Progenitor cell of endocrine pancreas (in vitro differentiated cells): ENCODE data around the gene TLE2. TPM values are rescaled to one million over a fixed set of nuclear protein-coding genes. Genes with fewer than 3 reads are reported as not detected.

Experiments
- DNase-seq: peaks from one replicate; pipeline ENCODE4 v3.0.0; 2021; ENCODE audit warnings: low spot score; ENCODE audit not compliant: unreplicated experiment
- H3K27ac Mint-ChIP-seq: 2 replicates; pipeline ENCODE4 v1.8.0; 2021; ENCODE audit warnings: mild to moderate bottlenecking, moderate library complexity, mixed read lengths
- H3K27me3 Mint-ChIP-seq: 2 replicates; pipeline ENCODE4 v1.8.0; 2021; ENCODE audit warnings: mixed read lengths
- H3K36me3 Mint-ChIP-seq: 2 replicates; pipeline ENCODE4 v1.8.0; 2022; ENCODE audit warnings: mixed read lengths; ENCODE audit not compliant: insufficient read depth
- H3K4me1 Mint-ChIP-seq: 2 replicates; pipeline ENCODE4 v1.8.0; 2021; ENCODE audit warnings: low read depth, mixed read lengths
- H3K4me3 Mint-ChIP-seq: 2 replicates; pipeline ENCODE4 v1.8.0; 2021; ENCODE audit warnings: low read depth, mild to moderate bottlenecking, moderate library complexity, mixed read lengths
- H3K9me3 Mint-ChIP-seq: 2 replicates; pipeline ENCODE4 v1.8.0; 2021; ENCODE audit warnings: low read depth, mixed read lengths
- total RNA-seq: library from RNA; stranded (reverse); gene quantifications from 2 replicates; pipeline ENCODE4 v1.2.1, GENCODE V29; 2021
- TF ChIP-seq, protein P1 (sequence below): fragments of 200-600 bp; sonication (generic); IDR thresholded peaks from one replicate; pipeline ENCODE4 v1.5.0; 2021; ENCODE audit warnings: antibody characterized with exemption, mild to moderate bottlenecking; ENCODE audit not compliant: unreplicated experiment

The TLE2 gene
- total RNA-seq, 1 donor from 2014 or later, result 160 TPM

DNA sequence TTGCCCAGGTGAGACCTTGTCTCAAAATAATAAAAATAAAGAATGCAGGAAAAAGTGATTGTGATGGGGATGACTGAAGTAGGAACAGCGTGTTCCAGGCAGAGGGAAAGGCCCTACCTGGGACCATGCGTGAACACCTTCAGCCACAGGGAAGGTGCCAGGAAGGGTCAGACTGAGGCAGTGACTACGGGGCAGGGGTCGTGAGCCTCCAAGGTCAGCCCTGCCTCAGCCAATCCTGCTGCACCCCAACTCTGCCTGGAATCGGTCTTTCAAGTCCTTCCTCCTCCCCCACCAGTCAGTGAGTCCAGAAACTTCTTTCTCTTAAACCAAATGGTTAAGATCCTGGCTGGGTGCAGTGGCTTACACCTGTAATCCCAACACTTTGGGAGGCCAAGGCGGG, 16.1 kb upstream of the TLE2 start:
- no peaks in the 10 kb centered on the region for H3K27me3 Mint-ChIP-seq

DNA sequence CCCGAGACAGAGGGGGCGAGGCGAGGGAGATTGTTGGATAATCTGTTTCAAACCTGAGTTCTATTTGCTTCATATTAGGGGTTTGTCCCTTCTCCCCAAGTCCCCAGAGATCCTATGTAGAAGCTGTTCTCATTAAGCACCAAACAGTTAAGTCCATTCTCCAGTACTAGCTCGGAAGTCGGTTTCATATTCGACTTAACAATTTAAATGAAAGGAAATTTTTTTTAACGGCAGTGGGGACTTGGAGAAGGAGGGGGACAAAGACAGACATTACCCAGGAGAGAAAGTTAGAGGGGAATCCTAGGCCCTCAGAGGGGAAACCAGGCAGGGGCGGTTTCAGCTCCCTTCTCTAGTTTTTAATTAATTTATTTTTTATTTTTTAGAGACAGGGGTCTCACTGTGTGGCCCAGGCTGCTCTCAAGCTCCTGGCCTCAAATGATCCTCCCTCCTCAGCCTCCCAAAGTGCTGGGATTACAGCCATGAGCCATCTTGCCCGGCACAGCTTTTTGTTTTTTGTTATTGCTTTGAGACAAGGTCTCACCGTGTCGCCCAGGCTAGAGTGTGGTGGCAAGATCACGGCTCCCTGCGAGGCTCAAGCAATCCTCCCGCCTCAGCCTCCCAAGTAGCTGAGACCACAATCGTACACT, 13.7 kb upstream of the TLE2 start:
- peak overlapping the region; percentile 31 for H3K27ac Mint-ChIP-seq
- no peaks in the 10 kb centered on the region for H3K27me3 Mint-ChIP-seq
- H3K36me3 Mint-ChIP-seq, result no peaks in the 10 kb centered on the region
- no peak overlapping the region for H3K4me3 Mint-ChIP-seq
- TF ChIP-seq, protein P1, sequence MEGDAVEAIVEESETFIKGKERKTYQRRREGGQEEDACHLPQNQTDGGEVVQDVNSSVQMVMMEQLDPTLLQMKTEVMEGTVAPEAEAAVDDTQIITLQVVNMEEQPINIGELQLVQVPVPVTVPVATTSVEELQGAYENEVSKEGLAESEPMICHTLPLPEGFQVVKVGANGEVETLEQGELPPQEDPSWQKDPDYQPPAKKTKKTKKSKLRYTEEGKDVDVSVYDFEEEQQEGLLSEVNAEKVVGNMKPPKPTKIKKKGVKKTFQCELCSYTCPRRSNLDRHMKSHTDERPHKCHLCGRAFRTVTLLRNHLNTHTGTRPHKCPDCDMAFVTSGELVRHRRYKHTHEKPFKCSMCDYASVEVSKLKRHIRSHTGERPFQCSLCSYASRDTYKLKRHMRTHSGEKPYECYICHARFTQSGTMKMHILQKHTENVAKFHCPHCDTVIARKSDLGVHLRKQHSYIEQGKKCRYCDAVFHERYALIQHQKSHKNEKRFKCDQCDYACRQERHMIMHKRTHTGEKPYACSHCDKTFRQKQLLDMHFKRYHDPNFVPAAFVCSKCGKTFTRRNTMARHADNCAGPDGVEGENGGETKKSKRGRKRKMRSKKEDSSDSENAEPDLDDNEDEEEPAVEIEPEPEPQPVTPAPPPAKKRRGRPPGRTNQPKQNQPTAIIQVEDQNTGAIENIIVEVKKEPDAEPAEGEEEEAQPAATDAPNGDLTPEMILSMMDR, result no peak
- no peak for DNase-seq
- peaks cover 19% of the 10 kb centered on the region for H3K4me1 Mint-ChIP-seq
- no peaks in the 10 kb centered on the region for H3K9me3 Mint-ChIP-seq

More for the DNA sequence above, 16.1 kb upstream of the TLE2 start:
- Mint-ChIP-seq H3K9me3 (no peaks in the 10 kb centered on the region), H3K4me1 (peaks cover 18% of the 10 kb centered on the region), H3K4me3 (no peak overlapping the region), H3K27ac (peak overlapping the region; percentile 67), H3K36me3 (no peaks in the 10 kb centered on the region)
- TF ChIP-seq, protein P1, result no peak
- DNase-seq, result no peak

DNA sequence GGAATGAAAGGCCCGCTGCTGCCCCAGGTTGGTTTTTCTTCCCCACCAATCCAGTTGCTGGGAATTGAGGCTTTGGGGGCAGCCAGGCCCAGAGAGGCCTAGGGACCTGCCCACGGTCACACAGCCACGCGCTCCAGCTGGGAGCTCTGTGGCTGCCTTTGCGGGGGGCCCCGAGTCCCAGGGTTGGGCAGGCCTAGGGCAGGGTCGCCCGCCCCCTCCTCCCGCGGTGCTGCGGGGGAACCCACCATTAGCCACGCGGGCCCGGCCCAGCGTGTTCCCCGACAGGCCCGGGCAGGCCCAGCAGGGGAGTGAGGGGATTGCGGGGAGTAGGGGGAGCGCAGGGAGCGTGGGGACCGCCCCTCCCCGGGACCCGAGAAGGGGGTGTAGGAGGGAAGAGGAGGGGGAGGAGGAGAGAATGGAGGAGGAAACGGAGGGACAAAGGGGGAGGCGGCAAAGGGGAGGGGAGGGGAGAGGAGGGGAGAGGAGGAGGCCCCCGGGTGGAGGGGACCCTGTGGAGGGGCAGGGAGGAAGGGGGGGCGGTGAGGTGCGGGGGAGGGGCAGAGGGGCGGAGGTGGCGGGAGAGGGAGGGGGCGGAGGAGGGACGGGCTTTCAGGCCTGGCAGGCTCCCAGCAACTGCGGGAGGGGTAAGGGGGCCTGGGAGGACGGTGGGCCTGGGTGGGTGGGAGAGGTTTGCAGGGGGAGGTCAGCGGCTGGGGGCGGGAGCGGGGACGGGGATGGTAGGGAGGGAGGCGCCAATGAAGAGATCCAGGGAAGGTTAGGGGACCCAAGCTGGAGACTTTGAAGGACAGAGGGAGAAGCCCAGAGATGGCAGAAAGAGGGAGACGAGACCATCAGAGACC, 12.9 kb upstream of the TLE2 start:
- TF ChIP-seq, protein P1, result no peak
- Mint-ChIP-seq H3K4me1 (peaks cover 17% of the 10 kb centered on the region), H3K27ac (peak overlapping the region; percentile 31), H3K27me3 (no peaks in the 10 kb centered on the region), H3K4me3 (no peak overlapping the region), H3K36me3 (no peaks in the 10 kb centered on the region), H3K9me3 (no peaks in the 10 kb centered on the region)
- no peak for DNase-seq

DNA sequence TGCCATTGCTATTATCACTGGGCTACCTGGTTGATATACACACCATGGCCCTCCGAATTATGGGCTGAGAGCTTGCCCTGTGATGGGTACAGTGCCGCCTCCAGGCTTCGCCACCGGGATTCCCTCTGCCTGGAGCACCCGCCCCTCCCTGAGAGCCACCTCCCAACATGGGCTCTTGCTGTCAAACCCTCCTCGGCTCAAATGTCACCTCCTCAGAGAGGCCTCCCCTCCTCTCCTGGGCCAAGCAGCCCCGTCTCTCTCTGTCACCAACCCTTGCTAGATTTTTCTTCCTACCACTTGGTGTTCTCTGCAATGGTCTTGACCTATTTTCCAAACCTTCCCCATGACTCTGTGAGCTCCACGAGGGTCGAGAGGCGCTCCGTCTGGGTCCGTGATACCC, 12.2 kb upstream of the TLE2 start:
- no peak overlapping the region for H3K27ac Mint-ChIP-seq
- DNase-seq, result no peak
- TF ChIP-seq, protein P1, result no peak
- H3K4me3 Mint-ChIP-seq, result no peak overlapping the region
- H3K27me3 Mint-ChIP-seq, result no peaks in the 10 kb centered on the region
- H3K4me1 Mint-ChIP-seq, result peaks cover 19% of the 10 kb centered on the region
- no peaks in the 10 kb centered on the region for H3K36me3 Mint-ChIP-seq
- no peaks in the 10 kb centered on the region for H3K9me3 Mint-ChIP-seq

DNA sequence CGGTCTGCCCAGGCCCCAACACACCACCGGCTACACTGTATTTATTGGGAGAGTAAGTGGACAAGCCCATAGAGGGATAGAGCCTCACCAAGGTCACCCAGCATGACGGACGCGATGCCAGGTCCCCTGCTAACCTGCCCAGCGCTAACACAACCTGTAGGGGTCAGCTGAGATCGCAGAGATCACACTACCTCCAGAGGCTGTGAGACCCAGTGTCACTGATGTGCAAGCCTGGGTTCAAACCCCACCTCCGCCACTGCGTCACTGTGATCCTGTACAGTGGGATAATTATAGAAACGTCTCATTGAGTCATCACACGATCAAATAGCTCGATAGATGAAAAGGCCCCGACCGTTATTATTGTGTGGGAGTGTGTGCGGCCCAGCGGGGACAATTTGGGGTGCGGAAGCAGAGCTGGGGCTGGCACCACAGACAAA, 10.6 kb upstream of the TLE2 start:
- peaks cover 22% of the 10 kb centered on the region for H3K4me1 Mint-ChIP-seq
- no peak for DNase-seq
- no peaks in the 10 kb centered on the region for H3K27me3 Mint-ChIP-seq
- H3K36me3 Mint-ChIP-seq, result no peaks in the 10 kb centered on the region
- no peaks in the 10 kb centered on the region for H3K9me3 Mint-ChIP-seq
- peak overlapping the region; percentile 67 for H3K27ac Mint-ChIP-seq
- TF ChIP-seq, protein P1, result peak; percentile 13
- H3K4me3 Mint-ChIP-seq, result no peak overlapping the region
